ENCODE data around the gene SMARCC1.

DNA sequence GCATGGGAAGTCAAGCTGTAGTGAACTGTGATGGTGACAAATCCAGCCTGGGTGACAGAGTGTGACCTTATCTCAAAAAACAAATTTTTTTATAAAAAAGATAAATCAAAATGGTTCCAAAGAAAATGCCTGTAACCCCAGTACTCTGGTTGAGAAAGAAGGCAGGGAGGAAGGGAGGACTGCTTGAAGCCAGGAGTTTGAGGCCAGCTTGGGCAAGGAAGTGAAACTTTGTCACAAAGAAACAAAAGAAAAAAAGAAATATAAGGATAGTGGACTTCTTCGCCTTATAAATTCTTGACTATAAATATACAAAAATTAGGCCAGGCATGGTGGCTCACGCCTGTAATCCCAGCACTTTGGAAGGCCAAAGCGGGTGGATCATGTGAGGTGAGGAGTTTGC lies 34.1 kb downstream of the SMARCC1 start:
- TF ChIP-seq, protein P1, sequence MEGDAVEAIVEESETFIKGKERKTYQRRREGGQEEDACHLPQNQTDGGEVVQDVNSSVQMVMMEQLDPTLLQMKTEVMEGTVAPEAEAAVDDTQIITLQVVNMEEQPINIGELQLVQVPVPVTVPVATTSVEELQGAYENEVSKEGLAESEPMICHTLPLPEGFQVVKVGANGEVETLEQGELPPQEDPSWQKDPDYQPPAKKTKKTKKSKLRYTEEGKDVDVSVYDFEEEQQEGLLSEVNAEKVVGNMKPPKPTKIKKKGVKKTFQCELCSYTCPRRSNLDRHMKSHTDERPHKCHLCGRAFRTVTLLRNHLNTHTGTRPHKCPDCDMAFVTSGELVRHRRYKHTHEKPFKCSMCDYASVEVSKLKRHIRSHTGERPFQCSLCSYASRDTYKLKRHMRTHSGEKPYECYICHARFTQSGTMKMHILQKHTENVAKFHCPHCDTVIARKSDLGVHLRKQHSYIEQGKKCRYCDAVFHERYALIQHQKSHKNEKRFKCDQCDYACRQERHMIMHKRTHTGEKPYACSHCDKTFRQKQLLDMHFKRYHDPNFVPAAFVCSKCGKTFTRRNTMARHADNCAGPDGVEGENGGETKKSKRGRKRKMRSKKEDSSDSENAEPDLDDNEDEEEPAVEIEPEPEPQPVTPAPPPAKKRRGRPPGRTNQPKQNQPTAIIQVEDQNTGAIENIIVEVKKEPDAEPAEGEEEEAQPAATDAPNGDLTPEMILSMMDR (conservative IDR thresholded peaks at IDR 0.05; ENCODE audit: low read length): no peak
- TF ChIP-seq EZH2phosphoT487 (IDR thresholded peaks at IDR 0.05; ENCODE audit: borderline replicate concordance): no peak

Measured in Loucy (cell line).